C4-2B (cell line): ENCODE results near the gene CCKAR.

Experiments
- CTCF ChIP-seq: fragments of 450-650 bp; conservative IDR thresholded peaks from 2 replicates; pipeline ENCODE4 v1.5.1; 2017; ENCODE audit warnings: mild to moderate bottlenecking
- ZFX ChIP-seq: fragments of 450-650 bp; IDR thresholded peaks from 2 replicates; pipeline ENCODE4 v1.6.1; 2017

DNA sequence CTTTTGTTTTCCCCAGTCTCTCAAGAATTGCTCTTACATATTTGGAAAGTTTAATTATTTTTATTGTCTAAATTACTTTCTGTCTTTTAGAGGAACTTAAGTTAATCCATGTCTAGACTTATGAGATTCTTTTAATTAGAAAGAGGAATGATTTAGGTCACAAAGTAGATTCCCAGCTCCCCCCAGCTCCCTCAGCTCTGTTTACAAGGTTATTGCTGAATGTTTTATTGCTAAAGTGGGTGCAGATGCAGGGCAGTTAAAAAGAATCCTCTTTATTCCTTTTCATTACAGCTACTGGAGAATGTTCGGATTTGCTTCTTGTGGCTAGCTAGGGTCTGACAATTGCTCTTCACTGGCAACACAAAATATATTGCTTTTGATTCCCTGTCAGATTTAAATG is 33.7 kb upstream of the CCKAR start:
- TF ChIP-seq CTCF: no peak
- TF ChIP-seq ZFX: no peak
